ENCODE measurements around the gene OXSR1. TPM values are rescaled to one million over a fixed set of nuclear protein-coding genes. Genes with fewer than 3 reads are reported as not detected.

OXSR1 gene
- total and polyA plus RNA-seq, 2 experiments from 2014 or later = 16.0 to 41.1 TPM

GRCh38 chr3:38155825-38156224 lies 9.5 kb upstream of the OXSR1 start:
- H3F3A ChIP-seq (replicated peaks; ENCODE audit: low read depth) = peaks cover 6% of the 10 kb centered on the region; the same call in 1 of the 2 replicates
- no peaks in the 10 kb centered on the region for H3K27me3 ChIP-seq (ENCODE audit: insufficient read depth)
- H3K4me1 ChIP-seq (ENCODE audit: insufficient read depth) = no peaks in the 10 kb centered on the region
- no peaks in the 10 kb centered on the region for H4K20me1 ChIP-seq (replicated peaks; ENCODE audit: insufficient read depth)
- no peaks in the 10 kb centered on the region for H3K36me3 ChIP-seq (ENCODE audit: insufficient read depth)
- no peak overlapping the region for H3K4me3 ChIP-seq
- ATAC-seq (no peak), DNase-seq (ENCODE audit: low spot score) (no peak)
- TF ChIP-seq JUNB (IDR thresholded peaks at IDR 0.05; ENCODE audit: unreplicated experiment) (no peak), ZNF331 (CRISPR knock-in tag; IDR thresholded peaks at IDR 0.05; ENCODE audit: low read depth) (no peak), EZH2phosphoT487 (IDR thresholded peaks at IDR 0.05; ENCODE audit: unreplicated experiment) (no peak), STAT1 (IDR thresholded peaks at IDR 0.05; ENCODE audit: unreplicated experiment) (no peak), EZH2 (IDR thresholded peaks at IDR 0.05; ENCODE audit: low read depth, unreplicated experiment) (no peak), CREB1 (CRISPR knock-in tag; IDR thresholded peaks at IDR 0.05; ENCODE audit: low read depth) (no peak), CTCF (conservative IDR thresholded peaks at IDR 0.05; ENCODE audit: low read depth in 2 of 2) (no peak), ZNF114 (CRISPR knock-in tag; IDR thresholded peaks at IDR 0.05) (no peak), ZNF462 (CRISPR knock-in tag; IDR thresholded peaks at IDR 0.05) (no peak), ETS1 (IDR thresholded peaks at IDR 0.05) (no peak), POLR2AphosphoS5 (IDR thresholded peaks at IDR 0.05; ENCODE audit: low read depth) (no peak), NANOG (IDR thresholded peaks at IDR 0.05; ENCODE audit: borderline replicate concordance) (no peak), REST (IDR thresholded peaks at IDR 0.05; ENCODE audit: unreplicated experiment) (no peak)
- H2AFZ ChIP-seq = no peak overlapping the region
- Mint-ChIP-seq H3K9me3 (no peaks in the 10 kb centered on the region), H3K4me3 (no peak overlapping the region), H3K27me3 (ENCODE audit: insufficient read depth, low read depth, poor library complexity) (peaks cover 3% of the 10 kb centered on the region), H3K27ac (no peak overlapping the region), H3K36me3 (ENCODE audit: low read depth) (no peaks in the 10 kb centered on the region), H3K4me1 (peaks cover 4% of the 10 kb centered on the region; the same call in 1 of the 3 replicates)
- H3K79me2 ChIP-seq (replicated peaks; ENCODE audit: insufficient read depth) = no peaks in the 10 kb centered on the region
- H3K9me2 ChIP-seq (ENCODE audit: insufficient read depth) = peaks cover 12% of the 10 kb centered on the region
- no peak overlapping the region for H3K4me2 ChIP-seq
- H3K27ac ChIP-seq (ENCODE audit: low read depth) = no peak overlapping the region
